Smooth muscle cell of the brain vasculature (primary cell): ENCODE measurements around the gene GRIP1.

ENCODE experiments used
- DNase-seq: peaks from one replicate; pipeline ENCODE4 v3.0.0-alpha.2; 2012; ENCODE audit warnings: low read depth, low spot score

Gene GRIP1

GRCh38 chr12:66392266-66392915 lies 286.5 kb downstream of the GRIP1 start:
- DNase-seq, result no peak

DNA sequence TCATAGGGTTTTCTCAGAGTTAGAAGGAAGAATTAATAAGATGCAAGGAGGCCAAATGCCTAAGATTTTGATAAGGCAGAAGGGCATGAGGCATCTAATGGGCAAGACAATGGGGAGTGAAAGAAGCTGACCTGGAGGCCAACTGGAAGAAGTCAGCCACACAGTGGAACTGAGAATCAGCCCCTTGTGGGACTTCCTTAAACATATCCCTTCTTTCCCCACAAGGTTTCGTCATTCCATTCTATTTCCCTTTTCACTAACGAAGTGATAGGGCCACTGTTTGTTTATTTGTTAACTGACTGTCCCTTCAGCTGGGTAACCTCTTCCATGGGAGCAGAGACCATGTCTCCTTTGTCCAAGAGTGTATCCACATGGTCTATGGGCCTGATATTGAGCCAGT lies 290.4 kb downstream of the GRIP1 start:
- DNase-seq, result no peak

DNA sequence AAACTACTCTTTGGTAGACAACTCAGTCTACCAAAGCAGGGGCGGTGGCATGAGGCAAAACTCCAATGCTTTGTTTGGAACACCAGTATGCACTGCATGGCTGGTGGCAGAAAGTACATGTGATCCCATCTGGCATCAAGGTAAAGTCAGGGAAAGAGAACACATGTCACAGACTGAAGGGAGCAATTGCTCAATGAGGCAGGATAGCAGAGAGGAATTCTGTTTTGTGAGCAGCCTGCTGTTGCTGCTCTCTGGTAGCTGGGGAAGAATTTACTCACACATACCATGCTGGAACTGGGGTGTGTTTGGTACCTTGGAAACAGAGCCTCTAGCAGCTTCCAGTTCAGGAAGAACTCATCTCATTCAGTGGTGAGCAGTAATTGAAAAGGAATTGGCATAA lies 291.8 kb downstream of the GRIP1 start:
- DNase-seq, result no peak

- DNase-seq, result no peak
Measured at GRCh38 chr12:66380769-66381535, 297.9 kb downstream of the GRIP1 start.

DNA sequence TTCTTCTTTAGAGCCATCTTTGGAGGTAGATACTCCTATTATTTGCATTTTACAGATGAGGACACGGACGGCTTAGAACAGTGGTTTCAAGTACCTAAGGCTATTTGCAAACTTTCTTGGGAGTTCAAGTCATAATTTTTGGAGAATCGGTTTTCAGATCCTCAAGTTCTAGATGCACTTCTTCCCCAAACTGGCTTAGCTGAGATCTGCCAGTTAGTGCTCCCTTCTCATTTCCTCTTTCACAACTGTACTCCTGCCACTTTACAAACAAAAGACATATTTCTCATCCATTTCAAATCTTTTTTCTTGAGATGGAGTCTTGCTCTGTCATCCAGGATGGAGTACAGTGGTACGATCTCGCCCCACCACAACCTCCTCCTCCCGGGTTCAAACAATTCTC lies 299.3 kb downstream of the GRIP1 start:
- DNase-seq, result no peak

DNA sequence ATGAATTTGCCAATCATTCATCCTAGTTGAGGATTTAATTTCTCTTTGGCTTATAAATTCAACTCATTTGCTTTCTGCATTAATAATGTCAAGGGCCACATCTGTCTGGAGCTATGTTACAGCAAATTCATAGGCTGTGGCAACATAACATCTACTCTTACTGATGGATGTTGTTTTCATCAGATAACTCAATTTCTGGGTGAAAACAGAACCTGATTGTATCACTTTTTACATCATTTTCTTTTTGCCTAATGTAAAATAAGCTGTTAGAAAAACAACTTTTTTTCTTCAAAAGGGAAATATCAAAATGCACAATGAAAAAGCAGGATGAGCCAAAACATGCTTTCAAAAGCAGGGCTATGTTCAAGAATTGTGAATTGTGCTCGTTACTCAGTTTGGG lies 303.3 kb downstream of the GRIP1 start:
- no peak for DNase-seq

- DNase-seq, result no peak
Measured at GRCh38 chr12:66371982-66372381, 306.9 kb downstream of the GRIP1 start.

DNA sequence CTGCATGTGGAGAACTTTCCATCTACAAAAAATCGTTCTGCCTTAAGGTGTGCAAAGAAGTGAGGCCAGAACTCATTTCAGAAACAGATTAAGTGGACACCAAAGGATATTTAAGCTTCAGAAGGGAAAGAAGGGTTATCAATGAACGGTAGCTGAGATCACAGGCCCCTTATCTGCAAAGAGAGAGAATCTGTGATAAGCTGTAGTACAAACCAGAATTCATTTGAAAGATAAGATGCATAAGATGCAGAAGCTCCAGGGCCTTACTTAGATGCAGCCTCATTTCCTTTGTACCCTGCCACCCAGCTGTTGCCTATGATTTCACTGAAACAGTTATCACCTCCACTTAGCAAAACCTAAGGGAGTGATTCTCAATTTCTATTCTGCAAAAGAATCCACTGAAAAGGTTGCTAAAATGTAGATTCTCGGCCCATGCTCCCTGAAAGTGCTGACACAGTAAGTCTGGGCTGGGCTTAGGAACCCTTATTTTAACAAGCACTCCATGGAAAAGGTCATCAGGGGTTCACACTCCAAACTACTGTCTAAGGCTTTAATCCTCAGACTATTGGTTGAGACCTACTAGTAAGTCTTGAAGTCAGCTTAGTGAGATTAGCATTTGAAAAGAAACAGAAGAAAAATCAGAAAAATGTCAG lies 311.7 kb downstream of the GRIP1 start:
- no peak for DNase-seq

- no peak for DNase-seq
Measured at GRCh38 chr12:66365718-66366490, 313.0 kb downstream of the GRIP1 start.

DNA sequence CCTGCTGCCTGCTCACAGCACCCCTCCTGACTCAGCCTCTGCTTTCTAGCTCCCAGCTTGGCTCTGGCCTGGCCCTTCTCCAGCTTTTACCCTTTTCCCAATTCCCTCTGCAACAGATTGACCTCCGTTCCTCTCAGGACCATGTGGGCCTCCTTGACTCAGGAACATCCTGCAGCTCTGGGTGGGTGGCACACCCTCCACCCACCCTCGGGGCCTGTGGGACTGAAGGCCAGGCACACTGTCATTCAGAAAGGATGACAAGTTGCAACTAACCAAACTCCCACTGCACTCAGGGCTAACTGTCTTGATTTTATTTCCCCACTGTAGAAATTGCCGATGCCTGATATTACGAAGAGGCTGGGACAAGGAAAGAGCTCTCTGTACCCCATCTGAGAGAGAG lies 317.2 kb downstream of the GRIP1 start:
- DNase-seq, result no peak

DNA sequence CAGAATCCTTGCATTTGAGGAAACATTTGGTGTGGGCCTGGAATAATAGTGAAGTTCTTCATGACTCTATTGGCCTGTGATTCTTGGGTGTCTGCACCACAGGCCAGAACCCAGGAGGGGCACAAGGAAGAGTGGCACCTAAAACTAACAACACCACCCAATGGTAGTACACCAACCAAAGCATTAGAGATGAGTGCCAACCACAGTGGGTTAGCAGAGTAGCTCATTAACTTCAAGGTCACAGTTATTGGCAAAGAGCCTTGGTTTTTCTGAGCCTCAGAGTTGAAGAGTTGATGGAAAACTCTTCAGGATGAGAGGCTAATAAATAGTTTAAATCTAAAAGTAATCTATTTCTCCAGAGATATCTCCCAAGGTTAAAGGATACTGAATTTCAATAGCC lies 319.6 kb downstream of the GRIP1 start:
- DNase-seq, result no peak

DNA sequence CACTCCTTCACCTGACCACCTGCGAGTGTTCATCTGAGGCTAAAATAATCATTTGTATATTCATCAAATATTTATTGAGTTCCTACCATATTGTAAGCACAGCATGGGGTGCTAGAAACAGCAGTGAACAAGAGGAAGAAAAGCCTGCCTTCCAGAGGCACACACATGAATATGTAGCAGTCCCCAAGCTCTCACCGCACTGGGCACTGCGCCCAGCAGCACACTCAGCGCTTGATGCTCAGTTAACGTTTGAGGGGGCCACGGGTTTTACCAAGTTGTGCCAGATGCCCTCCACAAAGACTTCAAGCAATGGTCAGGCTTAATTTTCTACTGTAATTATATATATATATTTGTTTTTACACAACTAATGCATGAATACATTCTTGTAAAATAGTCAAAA lies 324.6 kb downstream of the GRIP1 start:
- no peak for DNase-seq

DNA sequence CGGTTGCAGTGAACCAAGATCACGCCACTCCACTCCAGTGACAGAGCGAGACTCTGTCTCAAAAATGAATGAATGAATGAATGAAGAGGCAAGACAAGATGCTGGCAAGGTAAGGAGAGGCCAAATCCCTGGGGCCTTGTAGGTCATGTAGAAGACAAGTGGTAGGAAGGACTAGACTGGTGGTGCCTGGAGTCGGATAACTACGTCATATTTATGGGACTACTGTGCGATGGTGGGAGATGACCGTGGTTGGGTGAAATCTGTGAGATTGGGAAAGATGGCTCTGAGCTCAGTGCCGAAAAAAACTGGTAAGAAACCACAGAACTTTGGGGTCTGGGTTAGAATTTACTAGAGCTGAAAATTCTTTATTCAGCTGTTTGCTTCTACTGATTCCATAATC lies 326.0 kb downstream of the GRIP1 start:
- DNase-seq, result no peak

DNA sequence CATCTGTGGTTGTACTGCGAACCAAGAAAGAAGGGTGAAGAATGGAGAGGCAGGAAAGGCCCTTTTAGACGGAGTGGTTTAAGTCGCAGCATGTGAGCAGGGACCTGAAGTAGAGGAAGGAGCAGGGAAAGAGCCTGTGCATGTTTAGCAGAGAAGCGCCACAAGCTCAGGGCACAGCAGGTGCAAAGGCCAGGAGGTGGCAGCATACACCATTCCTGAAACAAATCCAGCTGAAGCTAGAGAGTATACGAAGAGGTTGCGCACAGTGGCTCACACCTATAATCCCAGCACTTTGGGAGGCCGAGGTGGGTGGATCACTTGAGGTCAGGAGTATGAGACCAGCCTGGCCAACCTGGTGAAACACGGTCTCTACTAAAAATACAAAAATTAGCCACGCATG lies 326.7 kb downstream of the GRIP1 start:
- no peak for DNase-seq

DNA sequence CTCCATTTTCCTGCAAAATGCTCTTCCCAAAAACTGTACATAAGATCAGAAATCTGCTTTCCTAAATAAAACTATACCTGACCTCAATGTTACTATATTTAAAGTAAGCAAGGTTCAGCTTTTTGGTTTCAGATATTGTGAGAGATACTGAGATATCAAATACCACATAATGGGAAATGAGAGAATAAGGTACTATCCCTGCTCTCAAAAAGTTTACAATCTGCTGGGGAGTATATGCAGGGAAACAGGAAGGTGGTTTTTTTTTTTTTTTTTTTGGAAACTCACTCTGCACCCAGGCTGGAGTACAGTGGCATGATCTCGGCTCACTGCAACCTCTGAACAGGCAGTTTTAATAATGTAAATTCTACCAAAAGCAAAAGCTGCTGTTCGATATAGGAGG lies 327.6 kb downstream of the GRIP1 start:
- no peak for DNase-seq

DNA sequence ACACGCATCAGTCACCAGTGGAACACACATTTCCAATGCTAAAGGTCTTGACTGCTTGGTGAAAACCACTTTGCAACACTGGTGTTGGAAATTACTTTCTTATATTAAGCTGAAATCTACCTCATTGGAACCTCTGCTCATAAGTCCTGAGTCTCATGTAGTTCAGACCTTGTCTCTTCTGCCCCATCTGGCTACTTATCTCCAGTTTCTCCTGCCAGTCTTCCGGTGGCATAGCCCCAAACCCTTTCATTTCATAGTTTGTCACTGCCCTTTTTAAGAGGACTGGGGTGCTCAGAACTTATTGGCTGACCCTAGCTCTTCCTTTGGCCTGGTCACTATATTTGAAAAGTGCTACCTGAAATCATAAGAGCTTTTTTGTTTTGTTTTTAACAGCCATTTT lies 332.9 kb downstream of the GRIP1 start:
- DNase-seq, result no peak

DNA sequence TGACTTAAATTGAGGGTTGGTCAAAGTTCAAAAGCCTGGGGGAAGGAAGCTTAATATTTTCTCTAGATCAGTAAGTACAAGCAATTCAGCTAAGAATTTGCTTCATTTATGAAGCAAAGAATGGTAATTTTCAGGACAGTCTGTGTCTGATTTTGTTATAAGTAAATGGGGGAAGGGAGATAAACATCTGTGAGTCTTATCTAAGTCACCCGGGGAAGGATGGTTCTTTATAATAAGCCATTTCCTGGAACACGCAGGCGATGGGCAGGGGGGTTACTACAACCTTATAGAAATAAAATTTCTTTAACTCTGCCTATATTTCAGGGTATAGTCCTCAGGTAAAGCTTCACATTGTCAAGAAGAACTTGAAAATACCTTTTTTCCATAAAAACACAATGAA lies 333.7 kb downstream of the GRIP1 start:
- no peak for DNase-seq

- no peak for DNase-seq
Measured at GRCh38 chr12:66341126-66341525, 337.8 kb downstream of the GRIP1 start.

DNA sequence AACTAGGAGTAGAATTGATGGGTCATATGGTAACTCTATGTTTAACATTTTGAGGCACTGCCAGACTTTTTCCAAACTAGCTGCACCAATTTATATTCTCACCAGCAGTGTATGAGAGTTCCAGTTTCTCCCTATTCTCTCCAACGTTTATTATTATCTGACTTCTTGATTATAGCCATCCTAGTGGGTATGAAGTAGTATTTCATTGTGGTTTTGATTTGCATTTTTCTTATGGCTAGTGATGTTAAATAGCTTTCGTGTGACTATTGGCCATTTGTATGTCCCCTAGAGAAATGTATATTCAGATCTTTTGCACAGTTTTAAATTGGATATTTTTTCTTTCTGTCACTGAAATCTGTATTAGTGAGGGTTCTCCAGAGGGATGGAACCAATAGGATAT lies 338.7 kb downstream of the GRIP1 start:
- DNase-seq, result no peak

GRCh38 chr12:66337381-66338010 lies 341.4 kb downstream of the GRIP1 start:
- DNase-seq, result no peak

DNA sequence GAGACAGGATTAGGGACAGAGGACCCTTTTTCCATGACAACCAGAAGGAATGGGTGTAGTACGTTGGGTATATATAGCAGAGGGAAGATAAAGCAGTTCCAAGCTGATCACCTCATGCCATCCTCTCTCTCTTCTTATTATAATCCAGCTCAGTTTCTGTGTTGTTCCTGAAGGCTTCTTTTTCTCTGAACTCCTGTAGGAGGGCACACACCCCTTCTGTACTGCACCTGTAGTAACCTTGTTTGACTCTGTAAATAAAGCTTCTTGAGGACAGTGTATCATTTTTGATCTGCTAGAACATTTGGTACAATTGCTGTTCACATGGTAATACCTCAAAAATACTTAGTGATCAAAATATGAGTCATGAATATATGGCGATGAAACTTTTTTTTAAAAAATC lies 343.1 kb downstream of the GRIP1 start:
- DNase-seq, result no peak

DNA sequence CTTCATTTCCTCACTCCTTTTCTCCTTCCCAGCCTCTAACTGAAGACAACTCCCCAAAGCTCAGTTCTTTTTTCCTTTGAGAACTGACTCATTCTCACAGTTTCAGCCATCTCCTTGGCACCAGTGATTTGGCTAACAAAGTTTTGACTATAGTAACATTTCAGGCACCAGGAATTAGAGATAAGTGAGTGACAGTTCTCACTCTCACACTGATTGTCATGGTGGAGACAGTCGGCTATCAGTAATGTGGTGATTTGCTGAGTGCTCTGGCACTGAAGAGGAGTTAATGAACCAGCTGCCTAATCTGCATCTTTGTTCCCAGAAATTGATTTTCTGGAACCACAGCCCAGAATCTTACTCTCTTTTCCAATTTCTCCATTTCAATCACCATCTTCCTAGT lies 347.1 kb downstream of the GRIP1 start:
- no peak for DNase-seq
